WTC11 (cell line): ENCODE measurements around the gene PREX1. TPM values are rescaled to one million over a fixed set of nuclear protein-coding genes. Genes with fewer than 3 reads are reported as not detected.

Experiments used
- ATAC-seq: fragments of 200-7000 bp; cut with Tn5 transposase; 2 replicates; pipeline ENCODE4 v1.10.0; 2021; ENCODE audit warnings: mild to moderate bottlenecking, moderate library complexity
- CTCF ChIA-PET: fragments of 300-600 bp; sonication (Branson Sonifier 250); formaldehyde crosslinking; loops from one replicate; lab custom pipeline; 2021; ENCODE audit warnings: antibody characterized with exemption; lab: Charles Lee
- POLR2A ChIA-PET: fragments of 350-600 bp; sonication (Branson Sonifier 250); formaldehyde crosslinking; loops from one replicate; lab custom pipeline; 2021; ENCODE audit warnings: antibody characterized with exemption; lab: Charles Lee
- DNase-seq: peaks from one replicate; pipeline ENCODE4 v3.0.0; 2021; ENCODE audit warnings: low spot score
- H3K27ac Mint-ChIP-seq: 2 replicates; pipeline ENCODE4 v1.8.0; 2021; ENCODE audit warnings: mixed read lengths
- H3K27me3 Mint-ChIP-seq: 2 replicates; pipeline ENCODE4 v1.8.0; 2021; ENCODE audit warnings: low read depth, mild to moderate bottlenecking, moderate library complexity, mixed read lengths
- H3K36me3 Mint-ChIP-seq: 2 replicates; pipeline ENCODE4 v1.8.0; 2021; ENCODE audit warnings: mixed read lengths
- H3K4me1 Mint-ChIP-seq: 2 replicates; pipeline ENCODE4 v1.8.0; 2022; ENCODE audit warnings: mixed read lengths
- H3K4me3 Mint-ChIP-seq: 2 replicates; pipeline ENCODE4 v1.8.0; 2021; ENCODE audit warnings: mild to moderate bottlenecking, moderate library complexity, mixed read lengths
- H3K9me3 Mint-ChIP-seq: 2 replicates; pipeline ENCODE4 v1.8.0; 2021; ENCODE audit warnings: mixed read lengths
- ATF3 ChIP-seq: sonication (generic); formaldehyde crosslinking; conservative IDR thresholded peaks from 2 replicates; pipeline ENCODE4 v1.8.1; 2022; ENCODE audit warnings: mild to moderate bottlenecking, missing genetic modification reagents
- CBFB ChIP-seq: sonication (generic); formaldehyde crosslinking; IDR thresholded peaks from 2 replicates; pipeline ENCODE4 v1.8.1; 2022; ENCODE audit warnings: mild to moderate bottlenecking, low read depth, missing genetic modification reagents
- ELF4 ChIP-seq: sonication (generic); formaldehyde crosslinking; IDR thresholded peaks from 2 replicates; pipeline ENCODE4 v1.8.1; 2022; ENCODE audit warnings: low read depth, mild to moderate bottlenecking, moderate library complexity, missing genetic modification reagents
- ETV6 ChIP-seq: sonication (generic); formaldehyde crosslinking; IDR thresholded peaks from 2 replicates; pipeline ENCODE4 v1.8.1; 2022; ENCODE audit warnings: mild to moderate bottlenecking, missing genetic modification reagents
- JAZF1 ChIP-seq: fragments of 250-450 bp; sonication (Bioruptor Pico); IDR thresholded peaks from 2 replicates; pipeline ENCODE4 v1.9.0; 2021; ENCODE audit warnings: moderate library complexity, mild to moderate bottlenecking, inconsistent platforms
- NFATC4 ChIP-seq: fragments of 250-450 bp; sonication (Bioruptor Pico); IDR thresholded peaks from 2 replicates; pipeline ENCODE4 v1.9.0; 2021; ENCODE audit warnings: mild to moderate bottlenecking
- NR3C1 ChIP-seq: sonication (generic); formaldehyde crosslinking; conservative IDR thresholded peaks from 2 replicates; pipeline ENCODE4 v1.8.1; 2023; ENCODE audit warnings: low read depth, mild to moderate bottlenecking, missing genetic modification reagents
- USF2 ChIP-seq: sonication (generic); formaldehyde crosslinking; IDR thresholded peaks from 2 replicates; pipeline ENCODE4 v1.8.1; 2023; ENCODE audit warnings: mild to moderate bottlenecking, missing genetic modification reagents, moderate library complexity
- ZBTB21 ChIP-seq: sonication (generic); formaldehyde crosslinking; IDR thresholded peaks from 2 replicates; pipeline ENCODE4 v1.8.1; 2023; ENCODE audit warnings: mild to moderate bottlenecking, missing genetic modification reagents, borderline replicate concordance
- ZBTB43 ChIP-seq: sonication (generic); formaldehyde crosslinking; IDR thresholded peaks from 2 replicates; pipeline ENCODE4 v1.8.1; 2023; ENCODE audit warnings: mild to moderate bottlenecking, missing genetic modification reagents
- ZNF281 ChIP-seq: sonication (generic); formaldehyde crosslinking; IDR thresholded peaks from 2 replicates; pipeline ENCODE4 v1.8.0; 2023; ENCODE audit warnings: mild to moderate bottlenecking, missing genetic modification reagents
- ZNF425 ChIP-seq: fragments of 250-450 bp; sonication (Bioruptor Pico); conservative IDR thresholded peaks from 2 replicates; pipeline ENCODE4 v1.9.0; 2021; ENCODE audit warnings: mild to moderate bottlenecking
- ZSCAN18 ChIP-seq: fragments of 250-450 bp; sonication (Bioruptor Pico); IDR thresholded peaks from 2 replicates; pipeline ENCODE4 v2.1.2; 2022; ENCODE audit warnings: mild to moderate bottlenecking, moderate library complexity
- total RNA-seq: library from RNA; stranded (reverse); gene quantifications from 3 replicates; pipeline ENCODE4 v1.2.3, GENCODE V29; 2021
- TF ChIP-seq, protein P1 (sequence below): sonication (generic); formaldehyde crosslinking; IDR thresholded peaks from 2 replicates; pipeline ENCODE4 v1.8.0; 2022; ENCODE audit warnings: mild to moderate bottlenecking, missing genetic modification reagents
- TF ChIP-seq, protein P2 (sequence below): fragments of 250-450 bp; sonication (Bioruptor Pico); IDR thresholded peaks from 2 replicates; pipeline ENCODE4 v1.9.0; 2021; ENCODE audit warnings: mild to moderate bottlenecking

PREX1 gene
- total RNA-seq, 1 experiment from 2014 or later, result 17.3 TPM

GRCh38 chr20:48635361-48635760, 192.4 kb downstream of the PREX1 start (continued):
- TF ChIP-seq ZNF281 (CRISPR knock-in tag), result no peak
- TF ChIP-seq CBFB (CRISPR knock-in tag), result no peak

DNA sequence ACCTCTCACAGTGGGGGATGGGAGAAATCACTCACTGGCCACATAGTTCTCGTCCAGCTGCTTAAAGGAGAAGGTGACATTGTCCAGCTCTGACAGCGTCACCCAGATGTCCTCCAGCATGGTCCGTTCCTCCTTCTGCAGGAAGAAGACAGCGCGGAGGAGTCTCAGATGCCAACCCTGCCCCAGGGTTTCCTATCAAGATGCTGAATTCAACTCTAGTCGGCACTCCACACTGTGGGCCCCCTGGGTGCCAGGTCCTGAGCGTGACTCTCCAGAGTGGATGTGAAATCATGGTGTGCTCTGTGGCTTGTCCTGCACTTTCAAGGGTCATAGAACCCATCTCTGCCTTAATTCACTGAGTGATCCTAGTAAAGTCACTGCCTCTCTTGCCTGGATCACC, 193.2 kb downstream of the PREX1 start:
- POLR2A ChIA-PET, result no interaction called here
- CTCF ChIA-PET, result interaction anchor here (1.3 kb wide), 2 partner anchors 23 to 315 kb away, joined by 4 to 8 read pairs; no protein-coding TSS in a partner anchor
- no peaks in the 10 kb centered on the region for H3K27me3 Mint-ChIP-seq
- H3K9me3 Mint-ChIP-seq, result no peaks in the 10 kb centered on the region
- H3K4me1 Mint-ChIP-seq, result peaks cover 3% of the 10 kb centered on the region; the same call in 1 of the 2 replicates
- no peak overlapping the region for H3K4me3 Mint-ChIP-seq
- H3K36me3 Mint-ChIP-seq, result no peaks in the 10 kb centered on the region; the same call in 1 of the 2 replicates
- no peak for ATAC-seq
- DNase-seq, result no peak
- TF ChIP-seq, protein P1, sequence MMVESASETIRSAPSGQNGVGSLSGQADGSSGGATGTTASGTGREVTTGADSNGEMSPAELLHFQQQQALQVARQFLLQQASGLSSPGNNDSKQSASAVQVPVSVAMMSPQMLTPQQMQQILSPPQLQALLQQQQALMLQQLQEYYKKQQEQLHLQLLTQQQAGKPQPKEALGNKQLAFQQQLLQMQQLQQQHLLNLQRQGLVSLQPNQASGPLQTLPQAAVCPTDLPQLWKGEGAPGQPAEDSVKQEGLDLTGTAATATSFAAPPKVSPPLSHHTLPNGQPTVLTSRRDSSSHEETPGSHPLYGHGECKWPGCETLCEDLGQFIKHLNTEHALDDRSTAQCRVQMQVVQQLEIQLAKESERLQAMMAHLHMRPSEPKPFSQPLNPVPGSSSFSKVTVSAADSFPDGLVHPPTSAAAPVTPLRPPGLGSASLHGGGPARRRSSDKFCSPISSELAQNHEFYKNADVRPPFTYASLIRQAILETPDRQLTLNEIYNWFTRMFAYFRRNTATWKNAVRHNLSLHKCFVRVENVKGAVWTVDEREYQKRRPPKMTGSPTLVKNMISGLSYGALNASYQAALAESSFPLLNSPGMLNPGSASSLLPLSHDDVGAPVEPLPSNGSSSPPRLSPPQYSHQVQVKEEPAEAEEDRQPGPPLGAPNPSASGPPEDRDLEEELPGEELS (CRISPR knock-in tag), result no peak
- TF ChIP-seq ELF4 (CRISPR knock-in tag), result no peak
- H3K27ac Mint-ChIP-seq, result no peak overlapping the region

GRCh38 chr20:48633620-48634257, 194.1 kb downstream of the PREX1 start:
- no peaks in the 10 kb centered on the region for H3K27me3 Mint-ChIP-seq
- ChIA-PET POLR2A (no interaction called here), CTCF (interaction anchor here (1.3 kb wide), 1 partner anchor 24 kb away, joined by 4 read pairs; no protein-coding TSS in a partner anchor)
- no peaks in the 10 kb centered on the region for H3K36me3 Mint-ChIP-seq
- H3K9me3 Mint-ChIP-seq, result no peaks in the 10 kb centered on the region
- no peak for DNase-seq
- no peak overlapping the region for H3K27ac Mint-ChIP-seq
- H3K4me3 Mint-ChIP-seq, result no peak overlapping the region
- TF ChIP-seq ELF4 (CRISPR knock-in tag), result no peak
- TF ChIP-seq, protein P2, sequence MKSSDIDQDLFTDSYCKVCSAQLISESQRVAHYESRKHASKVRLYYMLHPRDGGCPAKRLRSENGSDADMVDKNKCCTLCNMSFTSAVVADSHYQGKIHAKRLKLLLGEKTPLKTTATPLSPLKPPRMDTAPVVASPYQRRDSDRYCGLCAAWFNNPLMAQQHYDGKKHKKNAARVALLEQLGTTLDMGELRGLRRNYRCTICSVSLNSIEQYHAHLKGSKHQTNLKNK (CRISPR knock-in tag), result no peak
- TF ChIP-seq ETV6 (CRISPR knock-in tag), result no peak
- TF ChIP-seq, all 79 proteins: peak for 0
- H3K4me1 Mint-ChIP-seq, result peaks cover 3% of the 10 kb centered on the region; the same call in 1 of the 2 replicates
- no peak for ATAC-seq

DNA sequence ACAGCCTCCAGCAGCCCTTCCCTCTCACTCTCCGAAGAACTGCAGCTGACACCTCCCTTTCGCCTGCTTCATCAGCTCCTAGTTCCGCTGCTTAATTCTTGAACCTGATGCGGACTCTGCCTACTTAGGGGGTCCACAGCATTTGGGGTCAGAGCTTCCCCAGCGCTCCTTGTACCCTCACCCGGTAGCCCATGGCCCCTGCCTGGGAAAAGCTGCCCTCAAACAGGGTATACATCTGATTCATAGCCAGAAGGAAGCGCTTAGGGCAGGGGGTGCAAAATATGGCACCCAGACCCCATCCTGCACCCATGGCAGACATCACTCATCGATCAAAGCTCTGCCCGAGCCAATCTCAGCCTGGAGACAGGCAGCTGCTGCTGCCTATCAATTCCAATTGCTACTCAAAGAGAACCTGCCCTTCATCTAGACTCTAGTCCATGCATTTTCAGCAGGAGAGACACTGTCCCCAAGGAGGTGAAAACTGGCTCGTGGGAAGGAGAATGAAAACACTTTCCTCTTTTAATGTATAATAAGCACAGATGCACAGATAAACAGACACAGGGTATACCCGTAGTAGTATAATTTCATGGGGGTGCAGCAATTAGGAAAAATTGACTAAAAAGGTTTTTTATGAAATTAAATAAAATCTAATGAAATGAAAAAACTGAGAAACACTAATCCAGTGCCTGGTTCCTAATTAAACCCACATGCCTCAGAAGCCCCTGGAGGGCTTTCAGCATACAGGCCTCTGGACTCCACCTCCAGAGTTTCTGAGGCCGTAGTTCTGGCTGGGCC, 194.8 kb downstream of the PREX1 start:
- Mint-ChIP-seq H3K9me3 (no peaks in the 10 kb centered on the region), H3K4me1 (peaks cover 3% of the 10 kb centered on the region; the same call in 1 of the 2 replicates), H3K4me3 (no peak overlapping the region), H3K27ac (no peak overlapping the region; the same call in 1 of the 2 replicates), H3K27me3 (no peaks in the 10 kb centered on the region), H3K36me3 (no peaks in the 10 kb centered on the region)
- DNase-seq, result no peak
- no peak for ATAC-seq
- POLR2A ChIA-PET, result no interaction called here
- CTCF ChIA-PET, result interaction anchor here (1.0 kb wide), 1 partner anchor 13 kb away, joined by 3 read pairs; no protein-coding TSS in a partner anchor
- TF ChIP-seq ZBTB43 (CRISPR knock-in tag), result no peak
- TF ChIP-seq ETV6 (CRISPR knock-in tag), result no peak
- TF ChIP-seq ZNF425 (CRISPR knock-in tag), result no peak
- TF ChIP-seq ZSCAN18 (CRISPR knock-in tag), result no peak
- no peak for TF ChIP-seq USF2 (CRISPR knock-in tag)
- TF ChIP-seq NR3C1, result no peak
- TF ChIP-seq JAZF1, result no peak
- TF ChIP-seq ZBTB21 (CRISPR knock-in tag), result no peak
- TF ChIP-seq ATF3, result no peak
- no peak for TF ChIP-seq NFATC4 (CRISPR knock-in tag)
